HepG2 (cell line): Measurements from ENCODE around the gene PRR19. TPM values are rescaled to one million over a fixed set of nuclear protein-coding genes. Genes with fewer than 3 reads are reported as not detected.
A peak's percentile ranks its signal among the peaks of the same experiment; 100 is the strongest.

Experiments used
- BCL3 ChIP-seq: sonication (generic); formaldehyde crosslinking; IDR thresholded peaks from 2 replicates; pipeline ENCODE4 v1.5.1; 2020; ENCODE audit warnings: mild to moderate bottlenecking, missing genetic modification reagents, moderate library complexity
- CC2D1A ChIP-seq: sonication (generic); formaldehyde crosslinking; IDR thresholded peaks from 2 replicates; pipeline ENCODE4 v1.8.1; 2023; ENCODE audit warnings: mild to moderate bottlenecking, missing genetic modification reagents
- CCDC6 ChIP-seq: sonication (generic); formaldehyde crosslinking; IDR thresholded peaks from 2 replicates; pipeline ENCODE4 v1.8.1; 2022; ENCODE audit warnings: mild to moderate bottlenecking, missing genetic modification reagents, moderate library complexity
- CREM ChIP-seq, 2 experiments: sonication (generic) in 1 of 2; formaldehyde crosslinking in 1 of 2; IDR thresholded peaks; 2 replicates each; pipeline versions ENCODE4 v1.4.0 to v1.6.1; 2016 to 2020; ENCODE audit warnings: antibody characterized with exemption in 1 of 2, mild to moderate bottlenecking in 1 of 2, missing genetic modification reagents in 1 of 2
- GATAD2A ChIP-seq: IDR thresholded peaks from 2 replicates; pipeline ENCODE4 v1.6.1; 2016
- HIVEP1 ChIP-seq: sonication (generic); formaldehyde crosslinking; IDR thresholded peaks from 2 replicates; pipeline ENCODE4 v1.4.0; 2020; ENCODE audit warnings: mild to moderate bottlenecking, missing genetic modification reagents
- IKZF5 ChIP-seq: IDR thresholded peaks from 2 replicates; pipeline ENCODE4 v1.6.1; 2018; ENCODE audit warnings: missing genetic modification reagents, mild to moderate bottlenecking, missing compliant biosample characterization
- IRF2 ChIP-seq: IDR thresholded peaks from 2 replicates; pipeline ENCODE4 v1.6.1; 2018; ENCODE audit warnings: missing genetic modification reagents, missing compliant biosample characterization
- KDM5B ChIP-seq: sonication (generic); formaldehyde crosslinking; IDR thresholded peaks from 2 replicates; pipeline ENCODE4 v1.4.0; 2020; ENCODE audit warnings: missing genetic modification reagents, mild to moderate bottlenecking, borderline replicate concordance
- NKX3-1 ChIP-seq: sonication (generic); formaldehyde crosslinking; IDR thresholded peaks from 2 replicates; pipeline ENCODE4 v1.5.0; 2020; ENCODE audit warnings: missing genetic modification reagents
- POLR2AphosphoS5 ChIP-seq: IDR thresholded peaks from 2 replicates; pipeline ENCODE4 v1.6.1; 2012; ENCODE audit warnings: low read depth, low read length
- RBM22 ChIP-seq: fragments of 200-400 bp; formaldehyde crosslinking; optimal IDR thresholded peaks from 2 replicates; pipeline ENCODE3; 2017; ENCODE audit warnings: mild to moderate bottlenecking, low read length, moderate library complexity
- RORA ChIP-seq: sonication (generic); formaldehyde crosslinking; IDR thresholded peaks from 2 replicates; pipeline ENCODE4 v1.5.0; 2020; ENCODE audit warnings: mild to moderate bottlenecking, missing genetic modification reagents, moderate library complexity
- SCMH1 ChIP-seq: sonication (generic); formaldehyde crosslinking; IDR thresholded peaks from 2 replicates; pipeline ENCODE4 v1.9.0; 2021; ENCODE audit warnings: missing genetic modification reagents, mild to moderate bottlenecking, borderline replicate concordance
- SETDB1 ChIP-seq: sonication (generic); formaldehyde crosslinking; IDR thresholded peaks from 2 replicates; pipeline ENCODE4 v1.5.1; 2020; ENCODE audit warnings: missing genetic modification reagents, mild to moderate bottlenecking, borderline replicate concordance
- TAF1 ChIP-seq: sonication (generic); formaldehyde crosslinking; IDR thresholded peaks from 2 replicates; pipeline ENCODE4 v1.4.0; 2020; ENCODE audit warnings: missing genetic modification reagents
- TBL1XR1 ChIP-seq: fragments of 150-350 bp; IDR thresholded peaks from 2 replicates; pipeline ENCODE4 v1.6.1; 2014; ENCODE audit warnings: borderline replicate concordance, low read length; ENCODE audit not compliant: partially characterized antibody
- U2AF2 ChIP-seq: fragments of 200-400 bp; formaldehyde crosslinking; IDR thresholded peaks from 2 replicates; pipeline ENCODE4 v1.6.1; 2017; ENCODE audit warnings: low read depth, mild to moderate bottlenecking, low read length
- ZBTB44 ChIP-seq: sonication (generic); formaldehyde crosslinking; IDR thresholded peaks from 2 replicates; pipeline ENCODE4 v1.4.0; 2020; ENCODE audit warnings: missing genetic modification reagents
- ZBTB7B ChIP-seq: sonication (generic); formaldehyde crosslinking; IDR thresholded peaks from 2 replicates; pipeline ENCODE4 v1.4.0; 2020; ENCODE audit warnings: missing genetic modification reagents
- ZNF253 ChIP-seq: sonication (generic); formaldehyde crosslinking; IDR thresholded peaks from 2 replicates; pipeline ENCODE4 v1.8.0; 2022; ENCODE audit warnings: mild to moderate bottlenecking, missing genetic modification reagents, borderline replicate concordance
- ZNF34 ChIP-seq: sonication (generic); formaldehyde crosslinking; IDR thresholded peaks from 2 replicates; pipeline ENCODE4 v1.4.0; 2020; ENCODE audit warnings: mild to moderate bottlenecking, missing genetic modification reagents, borderline replicate concordance
- ZNF558 ChIP-seq: sonication (generic); formaldehyde crosslinking; IDR thresholded peaks from 2 replicates; pipeline ENCODE4 v1.9.0; 2022; ENCODE audit warnings: mild to moderate bottlenecking, missing genetic modification reagents, borderline replicate concordance
- ZNF768 ChIP-seq: sonication (generic); formaldehyde crosslinking; IDR thresholded peaks from 2 replicates; pipeline ENCODE4 v1.4.0; 2020; ENCODE audit warnings: missing genetic modification reagents
- ZSCAN31 ChIP-seq: sonication (generic); formaldehyde crosslinking; IDR thresholded peaks from 2 replicates; pipeline ENCODE4 v1.5.0; 2020; ENCODE audit warnings: low read depth, mild to moderate bottlenecking, missing genetic modification reagents
- ZUFSP ChIP-seq: sonication (generic); formaldehyde crosslinking; IDR thresholded peaks from 2 replicates; pipeline ENCODE4 v1.9.0; 2021; ENCODE audit warnings: missing genetic modification reagents, mild to moderate bottlenecking, borderline replicate concordance
- polyA plus RNA-seq, 8 experiments: library from polyadenylated mRNA; depleted of rRNA in 3 of 8; stranded (reverse) in 7 of 8; unstranded in 1 of 8; fragments of >200 nt; fragmentation: Illumina TruSeq in 4 of 8; extraction: Trizol in 4 of 8; gene quantifications; 2 replicates each; pipeline versions ENCODE4 v1.2.1 to v1.2.3, GENCODE V29; 2011 to 2016; ENCODE audit warnings: low read depth in 4 of 8, missing spikeins in 1 of 8, mixed read lengths in 1 of 8; ENCODE audit not compliant: insufficient read depth in 1 of 8
- total RNA-seq, 5 experiments: library from RNA; depleted of rRNA; stranded (reverse); fragments of >200 nt; fragmentation: Illumina TruSeq; extraction: Trizol; gene quantifications; 2 replicates each; pipeline ENCODE4 v1.2.3, GENCODE V29; 2016; ENCODE audit warnings: low read depth in 1 of 5

Gene PRR19
- total and polyA plus RNA-seq, 2 of the 13 experiments (the other 11 are each of a cell fraction or from before 2014, with no cell fraction given): 0.21 to 0.33 TPM

GRCh38 chr19:42268142-42268703, 33.7 kb upstream of the PRR19 start (continued):
- no peak for TF ChIP-seq ZBTB44 (CRISPR knock-in tag)
- TF ChIP-seq ZNF768 (CRISPR knock-in tag): no peak
- TF ChIP-seq CREM (IDR thresholded peaks at IDR 0.05): no peak
- TF ChIP-seq CREM (CRISPR knock-in tag; IDR thresholded peaks at IDR 0.05): no peak
- peak; percentile 51 for TF ChIP-seq CCDC6 (CRISPR knock-in tag)
- no peak for TF ChIP-seq ZUFSP
- TF ChIP-seq SETDB1 (CRISPR knock-in tag): no peak
- no peak for TF ChIP-seq BCL3 (CRISPR knock-in tag)
- no peak for TF ChIP-seq ZNF558 (CRISPR knock-in tag)
- no peak for TF ChIP-seq RORA
- no peak for TF ChIP-seq ZNF34 (CRISPR knock-in tag)
- 0 out of 2 replicates have a peak, but pooled peaks have one; percentile 34 for TF ChIP-seq ZSCAN31 (CRISPR knock-in tag)
- TF ChIP-seq KDM5B: no peak
- no peak for TF ChIP-seq HIVEP1 (CRISPR knock-in tag)
- no peak for TF ChIP-seq RBM22
- TF ChIP-seq POLR2AphosphoS5: 0 out of 2 replicates have a peak, but pooled peaks have one; percentile 17
- TF ChIP-seq GATAD2A (CRISPR knock-in tag): no peak
- TF ChIP-seq IRF2: no peak; the same call in 1 of the 2 replicates
- no peak; the same call in 1 of the 2 replicates for TF ChIP-seq TAF1
- peak; percentile 67 for TF ChIP-seq IKZF5
- no peak for TF ChIP-seq ZNF253
- peak; percentile 3 for TF ChIP-seq TBL1XR1
- TF ChIP-seq CC2D1A (CRISPR knock-in tag): no peak
- TF ChIP-seq ZBTB7B (CRISPR knock-in tag): no peak
- no peak for TF ChIP-seq NKX3-1 (CRISPR knock-in tag)
- TF ChIP-seq SCMH1 (CRISPR knock-in tag): no peak
- TF ChIP-seq U2AF2: no peak
